22Rv1 (cell line): ENCODE data around the gene TPK1.

Experiments used
- H3K27ac ChIP-seq: fragments of 450-650 bp; 2 replicates; pipeline ENCODE4 v1.5.1; 2017
- CTCF ChIP-seq: fragments of 450-650 bp; IDR thresholded peaks from 2 replicates; pipeline ENCODE4 v1.5.1; 2017; ENCODE audit warnings: mild to moderate bottlenecking
- ZFX ChIP-seq: fragments of 450-650 bp; IDR thresholded peaks from 2 replicates; pipeline ENCODE4 v1.6.1; 2017; ENCODE audit warnings: antibody characterized with exemption, borderline replicate concordance

TPK1 gene

GRCh38 chr7:144534196-144534595, 301.7 kb downstream of the TPK1 start:
- H3K27ac ChIP-seq, result no peak overlapping the region

GRCh38 chr7:144531181-144531580, 304.7 kb downstream of the TPK1 start:
- TF ChIP-seq ZFX, result no peak
- no peak for TF ChIP-seq CTCF
- H3K27ac ChIP-seq, result no peak overlapping the region

More at GRCh38 chr7:144534196-144534595, 301.7 kb downstream of the TPK1 start:
- no peak for TF ChIP-seq ZFX
- no peak for TF ChIP-seq CTCF

- no peak overlapping the region for H3K27ac ChIP-seq
- TF ChIP-seq CTCF, result no peak
- TF ChIP-seq ZFX, result no peak
These were observed 306.5 kb downstream of the TPK1 start for GRCh38 chr7:144529269-144529926.

GRCh38 chr7:144528536-144529045, 307.3 kb downstream of the TPK1 start:
- TF ChIP-seq CTCF (no peak), ZFX (no peak)
- no peak overlapping the region for H3K27ac ChIP-seq

- H3K27ac ChIP-seq, result no peak overlapping the region
- TF ChIP-seq ZFX (no peak), CTCF (no peak)
These were observed 308.8 kb downstream of the TPK1 start for GRCh38 chr7:144527051-144527471.

GRCh38 chr7:144525956-144526355, 309.9 kb downstream of the TPK1 start:
- TF ChIP-seq CTCF (no peak), ZFX (no peak)
- no peak overlapping the region for H3K27ac ChIP-seq

GRCh38 chr7:144524271-144524670, 311.6 kb downstream of the TPK1 start:
- TF ChIP-seq ZFX, result no peak
- TF ChIP-seq CTCF, result no peak
- no peak overlapping the region for H3K27ac ChIP-seq
